Type B pancreatic cell (in vitro differentiated cells): Measurements from ENCODE around the gene ZNRF1. TPM values are rescaled to one million over a fixed set of nuclear protein-coding genes. Genes with fewer than 3 reads are reported as not detected.

Source experiments
- DNase-seq: peaks from one replicate; pipeline ENCODE4 v3.0.0; 2021; ENCODE audit warnings: mixed read lengths; ENCODE audit not compliant: unreplicated experiment; ENCODE audit errors: extremely low spot score
- H3K27ac Mint-ChIP-seq: 2 replicates; pipeline ENCODE4 v1.8.0; 2021; ENCODE audit warnings: mild to moderate bottlenecking, mixed read lengths
- H3K27me3 Mint-ChIP-seq: 2 replicates; pipeline ENCODE4 v1.8.0; 2021; ENCODE audit warnings: mixed read lengths
- H3K36me3 Mint-ChIP-seq: 2 replicates; pipeline ENCODE4 v1.8.0; 2021; ENCODE audit warnings: mixed read lengths
- H3K4me1 Mint-ChIP-seq: one replicate; pipeline ENCODE4 v1.8.0; 2021; ENCODE audit warnings: mixed read lengths; ENCODE audit not compliant: unreplicated experiment
- H3K4me3 Mint-ChIP-seq: 2 replicates; pipeline ENCODE4 v1.8.0; 2021; ENCODE audit warnings: mild to moderate bottlenecking, mixed read lengths
- H3K9me3 Mint-ChIP-seq: 2 replicates; pipeline ENCODE4 v1.8.0; 2021; ENCODE audit warnings: mixed read lengths
- total RNA-seq: library from RNA; stranded (reverse); gene quantifications from 2 replicates; pipeline ENCODE4 v1.2.1, GENCODE V29; 2021; ENCODE audit warnings: low replicate concordance
- TF ChIP-seq, protein P1 (sequence below): fragments of 200-600 bp; sonication (generic); conservative IDR thresholded peaks from 2 replicates; pipeline ENCODE4 v1.5.0; 2021; ENCODE audit warnings: antibody characterized with exemption, mild to moderate bottlenecking

ZNRF1 gene
- total RNA-seq, 1 donor from 2014 or later = 49.2 TPM

GRCh38 chr16:75027520-75028300, 28.9 kb downstream of the ZNRF1 start:
- H3K9me3 Mint-ChIP-seq = peaks cover 2% of the 10 kb centered on the region
- peaks cover 18% of the 10 kb centered on the region for H3K4me1 Mint-ChIP-seq
- H3K27me3 Mint-ChIP-seq = no peaks in the 10 kb centered on the region
- TF ChIP-seq, protein P1, sequence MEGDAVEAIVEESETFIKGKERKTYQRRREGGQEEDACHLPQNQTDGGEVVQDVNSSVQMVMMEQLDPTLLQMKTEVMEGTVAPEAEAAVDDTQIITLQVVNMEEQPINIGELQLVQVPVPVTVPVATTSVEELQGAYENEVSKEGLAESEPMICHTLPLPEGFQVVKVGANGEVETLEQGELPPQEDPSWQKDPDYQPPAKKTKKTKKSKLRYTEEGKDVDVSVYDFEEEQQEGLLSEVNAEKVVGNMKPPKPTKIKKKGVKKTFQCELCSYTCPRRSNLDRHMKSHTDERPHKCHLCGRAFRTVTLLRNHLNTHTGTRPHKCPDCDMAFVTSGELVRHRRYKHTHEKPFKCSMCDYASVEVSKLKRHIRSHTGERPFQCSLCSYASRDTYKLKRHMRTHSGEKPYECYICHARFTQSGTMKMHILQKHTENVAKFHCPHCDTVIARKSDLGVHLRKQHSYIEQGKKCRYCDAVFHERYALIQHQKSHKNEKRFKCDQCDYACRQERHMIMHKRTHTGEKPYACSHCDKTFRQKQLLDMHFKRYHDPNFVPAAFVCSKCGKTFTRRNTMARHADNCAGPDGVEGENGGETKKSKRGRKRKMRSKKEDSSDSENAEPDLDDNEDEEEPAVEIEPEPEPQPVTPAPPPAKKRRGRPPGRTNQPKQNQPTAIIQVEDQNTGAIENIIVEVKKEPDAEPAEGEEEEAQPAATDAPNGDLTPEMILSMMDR = no peak
- no peak for DNase-seq
- H3K4me3 Mint-ChIP-seq = no peak overlapping the region
- H3K36me3 Mint-ChIP-seq = peaks cover 6% of the 10 kb centered on the region
- H3K27ac Mint-ChIP-seq = no peak overlapping the region

DNA sequence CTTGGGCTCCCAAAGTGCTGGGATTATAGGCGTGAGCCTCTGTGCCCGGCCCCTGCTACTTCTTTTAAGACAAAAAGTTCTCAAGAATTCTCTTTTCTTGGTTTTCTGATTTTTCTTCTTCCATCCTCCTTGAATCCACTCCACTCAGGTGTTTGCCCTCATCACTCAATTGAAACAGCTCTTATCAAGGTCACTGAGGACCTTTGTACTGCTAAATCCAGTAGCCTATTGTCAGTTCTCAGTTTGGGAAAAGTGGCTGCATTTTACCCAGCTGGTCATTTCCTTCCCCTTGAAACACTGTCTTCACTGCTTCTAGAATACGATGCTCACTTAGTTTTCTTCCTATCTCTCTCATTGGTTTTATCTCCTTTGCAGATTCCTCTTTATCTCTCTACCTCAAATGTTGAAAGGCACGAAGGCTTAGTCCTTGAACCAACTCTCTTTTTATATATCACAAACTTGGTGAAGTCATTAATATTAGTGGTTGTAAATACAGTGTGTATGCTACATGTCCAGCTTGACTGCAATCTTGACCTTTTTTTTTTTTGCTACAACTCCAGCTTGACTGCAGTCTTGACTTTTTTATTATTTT, 29.8 kb downstream of the ZNRF1 start:
- Mint-ChIP-seq H3K36me3 (no peaks in the 10 kb centered on the region), H3K4me3 (no peak overlapping the region), H3K27ac (no peak overlapping the region), H3K27me3 (no peaks in the 10 kb centered on the region), H3K4me1 (peaks cover 17% of the 10 kb centered on the region), H3K9me3 (no peaks in the 10 kb centered on the region)
- TF ChIP-seq, protein P1 = no peak
- no peak for DNase-seq

- Mint-ChIP-seq H3K9me3 (no peaks in the 10 kb centered on the region), H3K27me3 (no peaks in the 10 kb centered on the region)
Observed at GRCh38 chr16:75029854-75030253, 31.0 kb downstream of the ZNRF1 start.

DNA sequence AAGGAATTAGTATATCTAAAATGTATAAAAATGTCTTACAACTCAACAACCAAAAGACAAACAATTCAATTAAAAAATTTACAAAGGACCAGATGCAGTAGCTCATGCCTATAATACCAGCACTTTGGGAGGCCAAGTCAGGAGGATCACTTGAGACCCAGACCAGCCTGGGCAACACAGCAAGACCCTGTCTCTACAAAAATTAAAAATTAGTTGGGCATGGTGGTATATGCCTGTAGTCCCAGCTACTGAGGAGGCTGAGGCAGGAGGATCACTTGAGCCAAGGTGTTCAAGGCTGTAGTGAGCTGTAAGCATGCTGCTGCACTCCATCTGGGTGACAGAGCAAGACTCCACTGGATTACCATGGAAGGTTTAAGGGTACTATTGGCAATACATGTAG, 33.8 kb downstream of the ZNRF1 start:
- no peak for DNase-seq
- Mint-ChIP-seq H3K4me3 (no peak overlapping the region), H3K36me3 (peaks cover 12% of the 10 kb centered on the region), H3K4me1 (no peaks in the 10 kb centered on the region), H3K9me3 (peaks cover 2% of the 10 kb centered on the region), H3K27ac (no peak overlapping the region), H3K27me3 (no peaks in the 10 kb centered on the region)
- TF ChIP-seq, protein P1 = no peak

More at GRCh38 chr16:75029854-75030253, 31.0 kb downstream of the ZNRF1 start:
- Mint-ChIP-seq H3K36me3 (peaks cover 4% of the 10 kb centered on the region), H3K27ac (no peak overlapping the region), H3K4me1 (peaks cover 10% of the 10 kb centered on the region), H3K4me3 (no peak overlapping the region)
- DNase-seq = no peak
- TF ChIP-seq, protein P1 = no peak

DNA sequence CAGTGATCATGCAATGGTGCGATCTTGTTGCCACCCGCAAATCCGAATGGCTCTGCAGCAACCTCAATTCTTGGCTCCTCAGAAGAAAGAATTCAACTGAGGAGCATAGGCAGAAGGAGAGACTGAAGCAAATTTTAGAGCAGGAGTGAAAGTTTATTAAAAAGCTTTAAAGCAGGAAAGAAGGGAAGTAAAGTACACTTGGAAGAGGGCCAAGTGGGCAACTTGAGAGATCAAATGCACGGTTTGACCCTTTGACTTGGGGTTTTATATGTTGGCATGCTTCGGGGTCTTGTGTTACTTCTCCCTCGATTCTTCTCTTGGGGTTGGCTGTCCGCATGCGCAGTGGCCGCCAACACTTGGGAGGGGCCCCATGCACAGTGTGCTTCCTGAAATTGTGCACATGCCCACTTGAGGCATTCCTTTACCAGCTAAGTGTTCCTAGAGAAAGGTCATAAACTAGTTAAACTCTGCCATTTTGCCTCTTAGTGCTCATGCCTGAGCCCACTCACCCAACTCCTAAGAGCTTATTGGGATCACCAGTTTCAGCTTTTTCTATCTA, 36.7 kb downstream of the ZNRF1 start:
- Mint-ChIP-seq H3K9me3 (peaks cover 6% of the 10 kb centered on the region), H3K4me3 (no peak overlapping the region), H3K4me1 (no peaks in the 10 kb centered on the region), H3K36me3 (peaks cover 16% of the 10 kb centered on the region), H3K27me3 (no peaks in the 10 kb centered on the region), H3K27ac (no peak overlapping the region)
- TF ChIP-seq, protein P1 = no peak
- no peak for DNase-seq
